Measurements from ENCODE around the gene PGR.

Gene PGR

GRCh38 chr11:101008961-101009689 lies 120.5 kb downstream of the PGR start:
- no peak for DNase-seq

GRCh38 chr11:101003468-101003867 lies 126.1 kb downstream of the PGR start:
- DNase-seq: no peak

- no peak for DNase-seq
These were observed 129.9 kb downstream of the PGR start for GRCh38 chr11:100999756-101000155.

GRCh38 chr11:100994966-100995365 lies 134.6 kb downstream of the PGR start:
- DNase-seq: no peak

- DNase-seq: no peak
These were observed 138.1 kb downstream of the PGR start for GRCh38 chr11:100991541-100991940.

GRCh38 chr11:100990931-100991330 lies 138.7 kb downstream of the PGR start:
- no peak for DNase-seq

- no peak for DNase-seq
These were observed 144.9 kb downstream of the PGR start for GRCh38 chr11:100984668-100985067.

- no peak for DNase-seq
These were observed 148.3 kb downstream of the PGR start for GRCh38 chr11:100981196-100981824.

GRCh38 chr11:100980156-100980555 lies 149.5 kb downstream of the PGR start:
- DNase-seq: peak; percentile 16 to 40
